Measurements from ENCODE around the gene KCNN3.
A peak's percentile ranks its signal among the peaks of the same experiment; 100 is the strongest.

KCNN3 gene

DNA sequence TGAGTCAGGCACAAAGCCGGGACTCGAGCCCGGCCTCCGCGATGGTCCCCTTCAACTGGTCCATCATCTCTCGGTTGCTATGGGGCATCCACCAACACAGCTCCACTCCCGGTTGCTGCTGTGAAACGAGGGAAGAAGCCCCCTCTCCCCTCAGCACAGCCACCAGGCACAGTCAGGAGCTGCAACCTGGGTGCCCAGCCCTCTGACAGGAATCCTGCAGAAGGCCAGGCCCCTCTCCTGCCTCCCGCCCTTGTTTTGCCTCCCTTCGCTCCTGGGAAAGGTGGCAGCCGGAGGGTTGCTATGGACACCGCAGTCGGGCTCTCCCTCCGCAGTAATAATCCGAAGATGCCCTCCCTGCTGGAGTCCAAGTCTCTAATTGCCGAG lies 8.9 kb upstream of the KCNN3 start:
- peak; percentile 43 for DNase-seq

- peak; percentile 12 for DNase-seq
Observed at GRCh38 chr1:154878371-154879037, 8.4 kb upstream of the KCNN3 start.

DNA sequence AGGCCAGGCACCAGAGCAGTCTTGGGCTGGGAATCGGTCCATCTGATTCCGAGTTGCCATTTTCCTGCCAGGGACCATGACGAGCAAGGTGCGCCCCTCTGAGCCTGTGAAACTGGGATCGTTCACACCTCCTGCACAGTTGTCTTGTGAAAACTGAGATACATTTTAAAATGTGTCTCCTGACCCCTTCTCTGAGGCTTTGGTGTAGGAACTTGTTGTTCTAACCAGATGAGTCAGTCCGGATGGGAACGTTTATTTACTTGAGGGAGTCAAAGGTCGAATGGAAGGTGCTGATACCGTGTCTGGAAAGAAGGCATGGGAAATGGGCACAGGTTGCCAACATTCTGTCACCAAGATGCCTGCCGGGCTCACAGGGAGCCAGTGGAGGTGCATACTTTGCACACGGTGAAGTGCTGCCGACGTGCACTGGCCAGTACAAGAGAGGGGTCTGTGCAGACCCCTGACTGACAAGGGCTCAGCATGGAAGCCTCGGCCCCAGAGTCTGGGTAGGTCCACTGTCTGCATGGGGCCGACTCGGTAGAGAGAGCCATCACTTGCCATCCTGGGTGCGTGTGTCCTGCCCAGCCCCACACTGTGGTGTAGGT lies 7.4 kb upstream of the KCNN3 start:
- DNase-seq: no peak

- DNase-seq: no peak
Observed at GRCh38 chr1:154876842-154877369, 6.8 kb upstream of the KCNN3 start.

GRCh38 chr1:154874465-154874864 lies 4.4 kb upstream of the KCNN3 start:
- DNase-seq: no peak

- DNase-seq: no peak
Observed at GRCh38 chr1:154873321-154873950, 3.4 kb upstream of the KCNN3 start.

DNA sequence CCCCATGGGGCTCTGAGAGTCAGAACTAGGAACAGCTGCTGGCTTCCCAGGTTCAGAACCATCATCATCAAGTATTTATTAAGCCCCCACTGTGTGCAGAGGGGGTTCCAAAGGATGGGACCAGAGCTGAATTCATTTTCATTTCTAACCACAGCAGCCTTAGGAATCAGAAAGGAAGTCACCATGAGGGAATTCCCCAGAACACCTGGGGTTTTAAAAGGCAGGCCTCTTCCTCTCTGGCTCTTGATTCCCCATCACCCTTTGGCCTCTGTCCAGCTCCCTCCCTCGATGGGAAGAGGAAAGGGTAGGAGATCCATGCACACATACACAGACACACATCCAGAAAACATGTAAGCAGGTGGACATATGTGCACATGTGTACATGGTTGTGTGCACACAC lies 1.3 kb upstream of the KCNN3 start:
- DNase-seq: no peak

GRCh38 chr1:154870734-154871133 lies 653 bp upstream of the KCNN3 start:
- DNase-seq: no peak

- DNase-seq: no peak
Observed at GRCh38 chr1:154869351-154870114, 548 bp downstream of the KCNN3 start.

GRCh38 chr1:154867841-154868605 lies 2.1 kb downstream of the KCNN3 start:
- no peak for DNase-seq

- DNase-seq: peak; percentile 15
Observed at GRCh38 chr1:154867064-154867825, 2.8 kb downstream of the KCNN3 start.

DNA sequence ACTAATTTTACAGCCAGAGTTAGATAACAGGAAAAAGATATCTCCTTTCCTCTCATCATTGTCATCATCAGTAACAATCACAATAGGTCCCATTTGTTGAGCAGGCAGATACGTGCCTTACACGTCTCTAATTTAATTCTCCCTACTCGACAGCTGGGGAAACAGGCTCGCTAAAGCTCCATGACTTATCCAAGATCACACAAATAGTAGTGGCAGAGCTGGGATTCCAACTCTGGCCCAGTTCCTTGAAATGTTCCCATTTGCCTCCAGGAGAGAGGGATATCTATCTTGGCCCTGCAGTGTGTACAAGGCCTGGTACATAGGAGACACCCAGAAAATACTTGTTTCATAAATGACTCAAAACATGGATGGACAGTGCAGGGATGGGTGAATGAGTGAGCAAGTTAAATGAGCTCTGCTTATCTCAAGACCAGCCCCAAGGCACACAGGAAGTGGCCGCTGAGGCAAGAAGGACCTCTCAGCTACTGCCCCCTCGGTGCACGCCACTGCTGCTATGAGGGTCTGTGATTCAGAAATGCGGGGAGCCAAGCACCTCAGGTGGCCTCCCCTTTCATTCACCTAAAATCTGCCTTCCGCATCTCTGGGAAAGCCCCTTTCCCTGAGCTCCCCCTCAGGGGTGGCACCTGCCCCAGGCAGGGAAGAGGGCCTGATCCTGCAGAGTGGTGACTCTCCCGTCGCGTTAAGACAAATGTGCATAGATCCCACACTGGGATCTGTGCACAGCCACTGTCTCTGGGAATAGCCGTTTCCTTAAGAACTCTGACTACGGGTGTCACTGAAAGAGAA lies 3.6 kb downstream of the KCNN3 start:
- DNase-seq: no peak

DNA sequence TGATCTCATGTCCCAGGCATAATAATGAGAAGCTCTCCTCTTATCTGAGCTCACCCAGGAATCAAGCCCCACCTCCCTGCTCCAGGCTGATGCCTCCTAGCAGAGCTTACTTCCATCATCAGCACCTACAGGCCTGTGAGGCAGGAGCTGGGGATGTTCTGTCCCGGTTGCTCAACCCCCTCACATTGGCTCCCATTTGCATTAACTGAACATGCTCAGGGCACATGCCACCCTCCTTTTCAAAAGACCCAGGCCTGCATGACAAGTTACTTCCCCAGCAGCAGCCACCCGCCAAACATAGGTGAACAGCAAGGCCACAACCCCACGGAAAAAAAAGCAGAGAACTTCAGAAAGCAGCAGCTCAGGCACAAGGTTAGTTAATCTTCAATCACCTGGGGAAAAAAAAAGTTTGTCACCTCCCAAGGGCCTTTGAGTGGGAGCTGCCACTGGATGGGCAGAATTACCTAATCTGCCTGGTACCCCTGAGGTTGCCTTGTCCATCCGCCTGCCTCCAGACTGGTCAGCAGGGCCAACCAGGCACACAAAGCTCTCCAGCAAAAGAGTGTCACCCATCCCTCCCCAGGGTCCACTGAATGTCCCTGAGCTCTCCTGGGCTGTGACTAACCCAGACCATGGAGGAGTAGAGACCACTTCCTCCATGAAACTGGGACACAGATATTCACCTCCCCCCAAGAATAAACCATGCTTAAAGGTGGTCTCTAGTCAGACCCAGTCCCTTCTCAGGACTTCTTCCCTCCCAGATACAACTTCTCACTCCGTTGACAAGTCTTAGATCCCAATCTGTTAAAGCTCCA lies 4.4 kb downstream of the KCNN3 start:
- DNase-seq: no peak

GRCh38 chr1:154864189-154864975 lies 5.7 kb downstream of the KCNN3 start:
- no peak for DNase-seq

GRCh38 chr1:154863315-154864174 lies 6.5 kb downstream of the KCNN3 start:
- no peak for DNase-seq

- no peak for DNase-seq
Observed at GRCh38 chr1:154862907-154863306, 7.2 kb downstream of the KCNN3 start.

- DNase-seq: no peak
Observed at GRCh38 chr1:154861607-154862094, 8.4 kb downstream of the KCNN3 start.
